Glomerular endothelial cell (primary cell): ENCODE data around the gene SCN4A. TPM values are rescaled to one million over a fixed set of nuclear protein-coding genes. Genes with fewer than 3 reads are reported as not detected.

Experiments used
- DNase-seq: peaks from one replicate; pipeline ENCODE4 v3.0.0-alpha.2; 2011; ENCODE audit warnings: low read depth, low spot score; ENCODE audit errors: extremely low read depth
- total RNA-seq: library from RNA; depleted of rRNA; stranded (reverse); fragments of >200 nt; gene quantifications from 2 replicates; pipeline ENCODE4 v1.2.3, GENCODE V29; 2015

SCN4A gene
- total RNA-seq, 1 donor from 2014 or later = not detected

DNA sequence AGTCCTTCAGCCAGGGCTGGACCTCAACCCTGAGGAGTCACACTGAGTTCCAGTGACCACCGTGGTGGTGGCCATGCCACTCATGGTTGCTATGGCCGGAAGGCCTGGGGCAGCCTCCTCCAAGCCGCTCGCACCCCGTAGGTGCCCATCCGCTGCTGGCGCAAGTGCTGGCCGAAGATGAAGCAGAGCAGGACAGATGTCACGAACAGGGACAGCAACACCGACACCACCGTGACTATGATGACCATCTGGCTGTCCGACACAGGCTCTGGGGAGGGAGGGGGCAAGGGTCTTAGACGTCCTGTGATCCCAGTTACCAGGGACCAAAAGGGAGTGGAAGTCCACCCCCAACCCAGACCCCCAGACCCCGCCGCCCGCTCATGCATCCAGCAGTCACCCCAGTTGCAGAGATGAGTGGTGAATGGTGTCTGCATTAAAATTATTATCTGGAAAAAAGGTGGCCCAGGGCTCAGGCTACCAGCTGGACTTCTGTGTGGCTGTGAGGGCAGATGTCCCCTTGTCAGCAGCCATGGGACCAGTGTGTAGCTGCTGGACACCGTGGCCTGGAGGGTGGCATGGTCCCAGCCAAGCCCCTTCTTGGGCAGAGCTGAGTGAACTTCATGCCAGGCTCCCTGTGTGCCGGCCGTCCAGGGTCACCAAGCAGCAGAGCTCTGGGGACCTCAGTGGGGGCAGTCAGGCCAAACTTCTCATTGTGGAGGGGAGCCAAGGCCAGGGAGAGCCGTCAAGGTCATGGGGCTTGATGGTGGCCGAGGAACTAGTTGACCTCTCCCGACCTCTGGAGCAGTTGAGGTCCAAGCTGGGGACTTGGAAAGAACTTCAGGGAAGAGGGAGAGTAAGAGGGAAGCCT lies 30.2 kb upstream of the SCN4A start:
- no peak for DNase-seq

DNA sequence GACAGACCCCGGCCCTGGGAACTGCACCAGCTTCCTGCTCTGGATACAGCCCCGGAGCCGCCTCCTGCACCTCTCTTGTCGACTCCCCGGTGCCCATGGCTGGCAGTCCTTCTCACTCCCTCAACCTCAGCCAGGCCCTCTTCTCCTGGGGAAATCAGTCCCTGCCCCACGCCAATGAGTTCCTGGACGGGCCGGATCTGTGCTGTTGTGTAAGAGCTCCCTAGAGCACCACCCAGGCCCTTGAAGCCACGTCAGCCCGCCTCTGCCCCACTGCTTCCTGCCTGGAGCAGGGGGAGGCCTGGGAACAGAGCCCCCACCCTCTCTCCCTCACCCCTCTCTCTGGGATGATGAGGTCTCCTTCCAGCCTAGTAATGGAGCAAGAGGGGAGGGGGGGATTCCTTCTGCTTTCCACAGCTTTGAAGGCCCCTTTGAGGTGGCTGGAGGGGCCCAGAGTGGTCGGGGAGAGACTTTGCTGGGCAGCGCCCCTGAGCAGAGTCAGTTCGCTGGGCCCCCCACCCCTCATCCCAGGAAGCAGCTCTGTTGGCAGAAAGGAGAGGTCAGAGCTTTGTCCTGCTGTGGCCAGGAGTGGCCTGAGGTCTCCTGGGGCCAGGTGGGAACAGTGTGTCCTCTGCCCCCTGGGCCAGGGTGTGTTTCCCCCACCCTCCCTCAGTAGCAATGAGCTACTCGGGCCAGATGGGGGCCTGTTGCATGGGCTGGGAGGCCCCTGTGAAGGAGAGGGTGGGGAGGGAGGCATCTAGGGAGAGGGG lies 29.2 kb upstream of the SCN4A start:
- DNase-seq = no peak

- DNase-seq = no peak
These were observed 28.4 kb upstream of the SCN4A start for GRCh38 chr17:64001091-64001579.

DNA sequence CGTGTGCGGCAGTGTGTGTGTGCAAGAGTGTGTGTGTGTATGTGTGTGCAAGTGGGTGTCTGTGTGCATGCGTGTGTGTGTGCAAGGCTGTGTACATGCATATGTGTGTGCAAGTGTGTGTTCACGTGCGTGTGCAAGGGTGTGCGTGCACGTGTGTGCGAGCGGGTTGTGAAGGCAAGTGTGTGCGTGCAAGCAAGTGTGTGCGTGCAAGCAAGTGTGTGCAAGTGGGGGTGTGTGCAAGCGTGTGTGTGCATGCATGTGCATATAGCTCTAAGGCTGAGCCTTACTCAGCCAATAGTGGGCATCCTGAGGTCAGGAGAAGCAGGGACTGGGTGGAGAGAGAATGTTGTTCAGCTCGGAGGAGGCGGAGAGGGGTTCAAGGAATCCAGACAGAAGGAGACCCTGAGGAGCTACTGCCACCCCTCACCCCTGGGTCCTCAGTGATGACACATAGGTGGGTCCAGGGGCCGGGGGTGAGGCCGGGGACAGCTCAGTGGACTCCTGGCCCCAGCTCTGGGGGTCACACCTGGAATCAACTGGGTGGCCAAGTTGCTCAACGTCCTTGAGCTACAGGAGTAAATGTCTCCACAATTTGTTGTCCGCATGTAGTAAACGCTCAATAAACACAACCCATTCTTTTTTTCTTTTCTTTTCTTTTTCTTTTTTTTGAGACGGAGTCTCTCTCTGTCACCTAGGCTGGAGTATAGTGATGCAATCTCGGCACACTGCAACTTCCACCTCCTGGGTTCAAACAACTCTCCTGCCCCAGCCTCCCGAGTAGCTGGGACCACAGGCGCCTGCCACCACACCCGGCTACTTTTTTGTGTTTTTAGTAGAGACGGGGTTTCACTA lies 27.2 kb upstream of the SCN4A start:
- no peak for DNase-seq

DNA sequence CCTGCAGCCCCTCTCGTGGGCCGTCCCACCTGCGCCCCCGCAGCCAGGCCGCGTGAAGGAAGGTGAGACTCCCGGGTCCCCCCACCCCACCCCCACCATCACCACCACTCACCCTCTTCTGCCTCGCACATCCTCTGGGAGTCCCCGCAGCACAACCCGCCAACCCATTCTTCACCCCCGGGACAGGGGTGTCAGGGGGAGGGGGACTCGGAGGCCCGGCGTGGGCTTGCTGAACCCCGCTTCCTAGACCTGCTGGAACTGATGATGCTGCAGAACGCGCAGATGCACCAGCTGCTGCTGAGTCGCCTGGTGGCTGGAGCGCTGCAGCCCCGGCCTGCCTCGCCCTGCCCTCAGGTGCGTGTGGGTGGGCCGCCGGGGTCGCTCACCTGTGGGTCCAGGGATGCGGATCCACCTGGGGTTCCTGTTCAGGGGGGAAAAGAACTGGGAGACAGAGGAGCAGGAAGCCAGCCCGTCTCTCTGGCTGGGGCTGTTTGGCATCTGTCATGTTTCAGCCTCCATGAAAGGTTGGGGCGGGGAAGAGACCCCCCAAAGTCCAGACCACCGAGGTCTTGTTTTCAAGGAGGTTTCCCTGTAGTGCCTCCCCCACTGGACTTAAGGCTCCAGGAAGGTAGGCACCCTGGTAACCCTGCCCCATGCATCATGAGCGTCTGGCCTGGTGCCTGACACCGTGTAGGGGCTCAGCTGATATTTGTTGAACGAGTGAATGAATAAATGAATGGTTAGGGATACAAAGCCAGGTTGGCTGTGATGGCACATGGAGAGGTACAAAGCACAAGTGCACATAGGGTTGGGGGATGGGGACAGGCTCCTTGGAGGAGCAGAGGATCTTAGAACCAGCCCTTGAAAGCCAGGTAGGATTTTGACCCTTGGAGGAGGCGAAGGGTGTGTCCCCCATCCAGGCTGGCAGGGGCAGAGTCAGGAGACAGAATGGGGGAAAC lies 26.3 kb upstream of the SCN4A start:
- no peak for DNase-seq

DNA sequence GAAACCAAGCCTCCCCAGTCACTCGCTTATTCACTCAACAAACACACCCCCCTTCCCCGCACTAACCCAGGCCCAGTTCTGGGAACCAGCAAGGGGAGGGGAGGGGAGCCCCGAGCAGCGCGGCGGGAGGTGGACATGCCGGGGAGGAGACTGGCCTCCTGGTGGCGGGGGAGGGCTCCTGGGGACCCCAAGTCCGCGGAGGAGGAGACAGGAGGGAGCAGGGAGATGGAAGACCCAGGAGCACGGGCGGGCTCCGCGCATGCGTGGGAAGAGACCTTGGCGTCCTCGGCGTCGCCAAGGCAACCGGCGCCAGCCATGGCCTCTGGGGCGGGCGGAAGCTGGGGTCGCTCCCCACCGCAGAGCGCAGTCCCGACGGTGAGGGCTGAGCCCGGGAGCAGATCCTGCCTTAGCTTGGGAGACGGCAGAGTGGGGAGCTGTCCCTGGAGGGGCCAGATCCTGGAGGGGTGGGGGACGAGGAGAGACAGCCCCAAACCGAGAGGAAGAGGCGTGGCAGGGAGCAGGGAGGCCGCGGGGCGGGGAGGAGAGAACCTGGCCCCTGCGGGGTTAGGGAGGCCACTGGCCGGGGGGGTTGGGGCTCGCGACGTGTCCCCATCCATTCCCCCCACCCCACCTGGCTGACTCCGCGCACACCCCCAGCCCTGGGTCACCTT lies 25.5 kb upstream of the SCN4A start, which contains the start of gene PRR29:
Gene PRR29, plus strand, starts transcription at position 302 of the 671 bp plus-strand sequence. Its CDS starts 14 bp downstream, at position 316.
- no peak for DNase-seq

- DNase-seq = no peak
These were observed 24.8 kb upstream of the SCN4A start for GRCh38 chr17:63997341-63998048.

GRCh38 chr17:63996430-63997182 lies 23.9 kb upstream of the SCN4A start:
- no peak for DNase-seq

GRCh38 chr17:63995626-63996025 lies 22.9 kb upstream of the SCN4A start:
- DNase-seq = no peak

DNA sequence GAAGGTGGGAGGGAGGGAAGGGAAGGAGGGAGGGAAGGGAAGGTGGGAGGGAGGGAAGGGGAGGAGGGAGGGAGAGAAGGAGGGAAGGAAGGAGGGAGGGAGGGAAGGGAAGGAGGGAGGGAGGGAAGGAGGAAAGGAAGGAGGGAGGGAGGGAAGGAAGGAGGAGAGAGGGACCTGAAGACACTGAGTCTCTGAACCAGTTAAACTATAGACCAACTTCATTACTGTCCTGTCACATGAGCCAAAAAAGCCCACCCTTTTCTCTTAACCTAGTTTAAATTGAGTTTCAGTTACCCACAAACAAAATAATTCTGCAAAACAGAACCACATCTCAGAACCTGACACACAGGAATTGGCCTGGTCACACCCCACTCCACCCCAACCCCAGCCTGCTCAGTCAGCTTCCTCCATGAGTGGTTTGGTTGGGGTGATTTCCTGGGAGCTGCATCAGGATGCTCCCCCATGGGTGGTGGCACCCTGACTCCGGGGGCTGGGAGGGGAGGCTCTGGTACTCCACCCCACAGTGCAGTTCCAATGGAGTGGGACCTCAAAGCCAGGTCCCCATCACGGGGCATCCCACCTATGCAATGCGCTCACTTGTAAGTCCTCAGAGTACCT lies 20.8 kb upstream of the SCN4A start:
- no peak for DNase-seq

DNA sequence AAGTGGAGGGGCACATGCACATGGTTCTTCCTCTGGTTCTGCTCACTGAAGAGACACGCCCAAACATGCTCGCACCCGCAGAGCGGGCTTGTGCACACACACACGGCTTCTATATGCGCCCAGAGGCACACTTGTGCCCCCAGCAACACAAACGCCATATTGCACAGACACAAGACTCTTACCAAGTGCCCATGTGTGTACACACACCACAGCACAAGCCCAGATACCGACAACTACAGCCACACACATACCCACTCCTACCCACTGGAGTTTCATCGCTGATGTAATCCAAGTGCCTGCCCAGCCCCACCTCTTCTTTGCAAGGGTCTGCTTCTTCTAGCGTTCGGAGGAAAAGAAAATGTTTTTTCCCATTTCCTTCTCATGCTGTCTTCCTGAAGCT lies 18.9 kb upstream of the SCN4A start:
- DNase-seq = no peak

- no peak for DNase-seq
These were observed 17.1 kb upstream of the SCN4A start for GRCh38 chr17:63989622-63990345.

DNA sequence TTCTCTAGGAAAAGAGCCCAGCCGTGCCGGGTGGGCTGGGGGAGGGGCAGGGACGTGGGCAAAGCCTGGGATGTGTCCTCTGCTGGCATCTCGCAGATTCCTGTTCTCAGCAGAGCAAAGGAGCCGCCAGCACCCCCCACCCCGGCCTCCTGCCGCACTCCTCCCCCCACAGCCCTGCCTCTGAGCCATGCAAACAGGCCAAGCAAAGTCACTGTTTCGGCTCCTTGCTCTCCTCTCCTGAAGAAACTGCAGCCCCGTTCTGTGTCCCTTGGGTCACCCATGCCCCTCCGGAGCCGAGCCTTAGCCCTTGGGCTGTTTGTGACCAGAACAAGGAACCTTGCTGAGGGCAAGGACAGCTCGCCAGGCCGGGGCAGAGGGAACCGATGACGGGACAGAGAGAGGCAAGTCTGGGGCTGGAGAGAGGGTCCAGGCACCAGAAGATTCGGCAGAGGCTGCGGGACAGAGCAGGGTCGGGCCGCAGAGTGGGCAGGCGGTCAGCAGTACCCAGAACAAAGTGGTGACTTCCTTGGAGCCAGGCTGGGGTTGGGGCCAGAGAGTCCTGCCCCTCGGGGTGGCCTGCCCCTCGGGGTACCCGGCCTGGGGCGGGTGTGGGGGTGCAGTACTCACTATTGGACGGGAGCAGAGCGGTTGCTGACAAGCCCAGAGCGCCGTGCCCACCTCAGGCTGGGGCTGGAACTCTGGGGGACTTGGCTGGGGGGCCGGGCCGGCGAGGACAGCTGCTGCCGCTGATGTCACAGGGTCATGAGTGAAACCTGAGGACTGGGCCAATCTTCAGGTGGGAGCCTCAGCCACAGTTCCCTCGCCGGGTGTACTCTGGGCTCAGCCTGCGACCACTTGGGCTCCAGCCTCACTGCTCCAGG lies 16.3 kb upstream of the SCN4A start:
- no peak for DNase-seq

DNA sequence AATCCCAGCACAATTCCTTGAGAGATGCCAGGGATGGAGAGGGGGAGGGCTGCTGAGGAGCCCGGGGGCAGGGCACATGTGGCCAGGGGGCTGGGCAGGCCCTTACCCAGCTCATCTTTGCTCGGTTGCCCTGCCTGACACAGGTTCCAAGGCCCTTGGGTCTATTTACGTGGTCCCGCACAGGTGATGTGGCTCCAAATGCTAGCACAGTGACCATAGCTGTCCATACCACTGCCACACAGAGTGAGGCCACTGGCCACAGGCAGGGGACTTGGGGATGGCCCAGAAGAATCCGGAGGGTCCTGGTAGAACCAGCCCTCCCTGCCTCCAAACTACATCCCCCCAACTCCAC lies 15.4 kb upstream of the SCN4A start:
- DNase-seq = no peak

GRCh38 chr17:63987221-63988126 lies 14.8 kb upstream of the SCN4A start:
- no peak for DNase-seq
